H1 (cell line): ENCODE results near the gene PHACTR2. TPM values are rescaled to one million over a fixed set of nuclear protein-coding genes. Genes with fewer than 3 reads are reported as not detected.

Experiments
- CTCF ChIA-PET: fragments of 300-600 bp; sonication (Branson Sonifier 250); formaldehyde crosslinking; loops from one replicate; lab custom pipeline; 2021; ENCODE audit not compliant: partially characterized antibody; lab: Charles Lee
- POLR2A ChIA-PET: fragments of 300-600 bp; sonication (Branson Sonifier 250); formaldehyde crosslinking; loops from one replicate; lab custom pipeline; 2021; ENCODE audit warnings: inconsistent platforms; ENCODE audit not compliant: partially characterized antibody; lab: Charles Lee
- DNase-seq, 2 experiments: peaks; one replicate each; pipeline versions ENCODE4 v3.0.0 to v3.0.0-alpha.2; 2010 to 2022; ENCODE audit warnings: low spot score in 2 of 2, low read depth in 1 of 2, mixed read lengths in 1 of 2
- FAIRE-seq: peaks from 2 replicates; lab custom pipeline; 2011; peaks lifted over from hg19 to GRCh38; lab: Jason Lieb, UNC
- H2AFZ ChIP-seq: 2 replicates; pipeline ENCODE4 v1.8.1; 2012; ENCODE audit warnings: low read length, inconsistent platforms
- H2AK5ac ChIP-seq: 2 replicates; pipeline ENCODE4 v1.6.1; 2013; ENCODE audit warnings: low read depth, low read length
- H2BK120ac ChIP-seq: replicated peaks from 2 replicates; pipeline ENCODE3; 2013; ENCODE audit warnings: low read depth, low read length, inconsistent platforms
- H2BK12ac ChIP-seq: 2 replicates; pipeline ENCODE4 v1.6.1; 2013; ENCODE audit warnings: low read depth, low read length
- H2BK15ac ChIP-seq: 2 replicates; pipeline ENCODE4 v1.6.1; 2013; ENCODE audit warnings: low read length
- H2BK20ac ChIP-seq: 2 replicates; pipeline ENCODE4 v1.6.1; 2013; ENCODE audit warnings: low read length
- H2BK5ac ChIP-seq: 2 replicates; pipeline ENCODE4 v1.6.1; 2013; ENCODE audit warnings: low read depth, low read length
- H3K14ac ChIP-seq: 2 replicates; pipeline ENCODE4 v1.6.1; 2013; ENCODE audit warnings: inconsistent platforms; ENCODE audit not compliant: insufficient read length
- H3K18ac ChIP-seq: 2 replicates; pipeline ENCODE4 v1.6.1; 2013; ENCODE audit warnings: low read length; ENCODE audit errors: extremely low read depth
- H3K23ac ChIP-seq: 2 replicates; pipeline ENCODE4 v1.6.1; 2013; ENCODE audit warnings: inconsistent platforms; ENCODE audit not compliant: insufficient read length
- H3K23me2 ChIP-seq: 2 replicates; pipeline ENCODE4 v1.6.1; 2013; ENCODE audit warnings: low read depth, low read length
- H3K27ac ChIP-seq: 2 replicates; pipeline ENCODE4 v1.6.1; 2011; ENCODE audit warnings: low read depth, low read length, inconsistent platforms
- H3K27me3 ChIP-seq, 4 experiments: replicated peaks in 1 of 4; 1 replicate in 1 of 4; 2 replicates in 3 of 4; pipeline versions ENCODE4 v1.6.1 to v1.8.1; 2011 to 2013; ENCODE audit warnings: low read length in 3 of 4, mild to moderate bottlenecking in 3 of 4, inconsistent platforms in 2 of 4, mixed read lengths in 2 of 4, moderate library complexity in 1 of 4; ENCODE audit not compliant: control insufficient read depth in 3 of 4, insufficient read depth in 3 of 4; ENCODE audit errors: extremely low read depth in 1 of 4
- H3K36me3 ChIP-seq, 4 experiments: 2 replicates each; pipeline versions ENCODE4 v1.6.1 to v1.8.1; 2011 to 2013; ENCODE audit warnings: mild to moderate bottlenecking in 4 of 4, low read length in 3 of 4, moderate library complexity in 2 of 4, control low read depth in 1 of 4, inconsistent platforms in 1 of 4; ENCODE audit not compliant: insufficient read depth in 4 of 4, control insufficient read depth in 2 of 4
- H3K4ac ChIP-seq: replicated peaks from 2 replicates; pipeline ENCODE3; 2013; ENCODE audit warnings: low read length, low read depth, mixed read lengths, inconsistent platforms; ENCODE audit not compliant: insufficient read length
- H3K4me1 ChIP-seq, 4 experiments: replicated peaks in 1 of 4; 1 replicate in 1 of 4; 2 replicates in 3 of 4; pipeline versions ENCODE4 v1.6.1 to v1.8.1; 2011 to 2013; ENCODE audit warnings: low read length in 3 of 4, inconsistent platforms in 2 of 4, mixed read lengths in 1 of 4; ENCODE audit not compliant: insufficient read depth in 4 of 4, control insufficient read depth in 3 of 4
- H3K4me2 ChIP-seq, 2 experiments: 2 replicates each; pipeline versions ENCODE4 v1.6.1 to v1.8.1; 2011 to 2013; ENCODE audit warnings: low read depth in 2 of 2, low read length in 2 of 2, control low read depth in 1 of 2, inconsistent platforms in 1 of 2, mild to moderate bottlenecking in 1 of 2; ENCODE audit not compliant: insufficient read depth in 1 of 2
- H3K4me3 ChIP-seq, 4 experiments: fragments of 200-600, 300-600 bp in 1 of 4; sonication (generic), shearing (Covaris generic), sonication (Bioruptor Twin) in 1 of 4; 2 replicates each; pipeline versions ENCODE4 v1.5.1 to v1.8.1; 2011 to 2016; ENCODE audit warnings: low read length in 4 of 4, low read depth in 3 of 4, control low read depth in 2 of 4, inconsistent platforms in 2 of 4, mild to moderate bottlenecking in 2 of 4, mixed read lengths in 1 of 4, moderate library complexity in 1 of 4; ENCODE audit not compliant: insufficient read depth in 2 of 4; ENCODE audit errors: extremely low read depth in 1 of 4
- H3K56ac ChIP-seq: replicated peaks from 2 replicates; pipeline ENCODE3; 2013; ENCODE audit warnings: low read depth, mild to moderate bottlenecking, mixed read lengths, low read length, inconsistent platforms; ENCODE audit not compliant: insufficient read length
- H3K79me1 ChIP-seq: 2 replicates; pipeline ENCODE4 v1.6.1; 2013; ENCODE audit warnings: low read depth, low read length, control low read depth
- H3K79me2 ChIP-seq, 2 experiments: 2 replicates each; pipeline versions ENCODE4 v1.6.1 to v1.8.1; 2012 to 2013; ENCODE audit warnings: low read length in 2 of 2, mild to moderate bottlenecking in 2 of 2, inconsistent platforms in 1 of 2; ENCODE audit not compliant: insufficient read depth in 2 of 2, control insufficient read depth in 1 of 2
- H3K9ac ChIP-seq, 4 experiments: replicated peaks in 1 of 4; 1 replicate in 1 of 4; 2 replicates in 3 of 4; pipeline versions ENCODE4 v1.6.1 to v1.8.1; 2011 to 2013; ENCODE audit warnings: low read depth in 3 of 4, low read length in 3 of 4, control low read depth in 2 of 4, mild to moderate bottlenecking in 2 of 4, moderate library complexity in 2 of 4, inconsistent platforms in 1 of 4; ENCODE audit errors: extremely low read depth in 1 of 4
- H3K9me3 ChIP-seq, 2 experiments: 2 replicates each; pipeline versions ENCODE4 v1.6.1 to v1.8.1; 2012 to 2013; ENCODE audit warnings: mild to moderate bottlenecking in 2 of 2, moderate library complexity in 2 of 2, control low read depth in 1 of 2, inconsistent platforms in 1 of 2, low read depth in 1 of 2, low read length in 1 of 2, mixed read lengths in 1 of 2; ENCODE audit not compliant: insufficient read depth in 2 of 2
- H4K20me1 ChIP-seq, 2 experiments: replicated peaks in 1 of 2; 2 replicates each; pipeline versions ENCODE3 to v1.8.1; 2011 to 2013; ENCODE audit warnings: inconsistent platforms in 2 of 2, low read length in 2 of 2, mild to moderate bottlenecking in 1 of 2; ENCODE audit not compliant: insufficient read depth in 2 of 2, control insufficient read depth in 1 of 2
- H4K5ac ChIP-seq: 2 replicates; pipeline ENCODE4 v1.6.1; 2013; ENCODE audit warnings: low read length, low read depth, mixed read lengths, inconsistent platforms; ENCODE audit not compliant: insufficient read length
- H4K8ac ChIP-seq: 2 replicates; pipeline ENCODE4 v1.8.0; 2013; ENCODE audit warnings: mild to moderate bottlenecking, moderate library complexity, low read length, inconsistent platforms; ENCODE audit not compliant: insufficient read depth; ENCODE audit errors: extremely low read depth
- H4K91ac ChIP-seq: replicated peaks from 2 replicates; pipeline ENCODE3; 2013; ENCODE audit warnings: low read length, mixed read lengths, inconsistent platforms; ENCODE audit not compliant: insufficient read length
- CBX8 ChIP-seq: fragments of 300-800, 300-1000 bp; sonication (generic); IDR thresholded peaks from 2 replicates; pipeline ENCODE4 v1.7.1; 2016; ENCODE audit warnings: low read depth, low read length, borderline replicate concordance
- CTBP2 ChIP-seq: IDR thresholded peaks from 2 replicates; pipeline ENCODE4 v1.7.0; 2011; ENCODE audit warnings: borderline replicate concordance, mild to moderate bottlenecking, moderate library complexity, mixed read lengths, low read length; ENCODE audit not compliant: insufficient read depth, insufficient read length
- GABPA ChIP-seq: IDR thresholded peaks from 2 replicates; pipeline ENCODE4 v1.6.1; 2011; ENCODE audit warnings: mild to moderate bottlenecking, low read length, moderate library complexity, borderline replicate concordance; ENCODE audit not compliant: insufficient read depth
- HDAC2 ChIP-seq, 2 experiments: fragments of 300-600 bp in 1 of 2; sonication (generic) in 1 of 2; IDR thresholded peaks; 2 replicates each; pipeline ENCODE4 v1.6.1; 2011 to 2012; ENCODE audit warnings: low read depth in 2 of 2, low read length in 2 of 2, mild to moderate bottlenecking in 2 of 2, moderate library complexity in 2 of 2, borderline replicate concordance in 1 of 2, inconsistent platforms in 1 of 2
- JUN ChIP-seq: IDR thresholded peaks from 2 replicates; pipeline ENCODE4 v1.6.1; 2011; ENCODE audit warnings: low read depth, mild to moderate bottlenecking, improper control_type of control experiment, low read length
- KDM1A ChIP-seq: fragments of 200-600, 300-600 bp; sonication (generic); IDR thresholded peaks from 2 replicates; pipeline ENCODE4 v1.7.1; 2016; ENCODE audit warnings: mild to moderate bottlenecking, low read length, borderline replicate concordance
- NANOG ChIP-seq: IDR thresholded peaks from 2 replicates; pipeline ENCODE4 v1.6.1; 2011; ENCODE audit warnings: low read length, low read depth, mild to moderate bottlenecking, inconsistent platforms; ENCODE audit not compliant: insufficient read depth, poor library complexity, severe bottlenecking
- RXRA ChIP-seq: IDR thresholded peaks from 2 replicates; pipeline ENCODE4 v1.6.1; 2011; ENCODE audit warnings: low read depth, mild to moderate bottlenecking, low read length, moderate library complexity; ENCODE audit not compliant: insufficient read depth
- SP1 ChIP-seq: IDR thresholded peaks from 2 replicates; pipeline ENCODE4 v1.6.1; 2011; ENCODE audit warnings: low read depth, low read length
- SUZ12 ChIP-seq: fragments of 200-600 bp; sonication (generic); IDR thresholded peaks from 2 replicates; pipeline ENCODE4 v1.6.1; 2012; ENCODE audit warnings: mild to moderate bottlenecking, inconsistent platforms, low read length, moderate library complexity, mixed read lengths
- USF2 ChIP-seq: IDR thresholded peaks from 2 replicates; pipeline ENCODE4 v1.6.1; 2011; ENCODE audit warnings: low read length, improper control_type of control experiment
- ZNF274 ChIP-seq: IDR thresholded peaks from 2 replicates; pipeline ENCODE4 v1.7.0; 2012; ENCODE audit warnings: low read length, borderline replicate concordance; ENCODE audit errors: extremely low read depth
- WGBS, 2 experiments: shearing (Covaris generic) in 1 of 2; methylation state at CpG; one replicate each; pipeline versions ENCODE4 v1.1.6 to v1.1.7; 2013 to 2015; ENCODE audit warnings: low lambda C conversion rate in 2 of 2, mixed read lengths in 2 of 2, inconsistent platforms in 1 of 2, low coverage in 1 of 2, missing lambda C conversion rate in 1 of 2; ENCODE audit not compliant: insufficient replicate concordance in 2 of 2, insufficient coverage in 1 of 2, insufficient read length in 1 of 2; ENCODE audit errors: extremely low coverage in 1 of 2, missing lambda C conversion rate in 1 of 2; 5-methylcytosine and 5-hydroxymethylcytosine counted together
- polyA plus RNA-seq, 7 experiments: library from polyadenylated mRNA; depleted of rRNA in 3 of 7; stranded (reverse) in 5 of 7; unstranded in 2 of 7; fragments of >200 nt in 5 of 7; fragments of 200-250 nt in 2 of 7; gene quantifications; 1 replicate in 5 of 7; 2 replicates in 1 of 7; 4 replicates in 1 of 7; pipeline versions ENCODE4 v1.2.1 to v1.2.3, GENCODE V29; 2011 to 2013; ENCODE audit warnings: missing spikeins in 2 of 7, mixed read lengths in 2 of 7
- total RNA-seq: library from RNA; stranded (reverse); fragmentation: NEBNext Ultra II Directional; extraction: Animal tissue kit (Norgen Biotek cat#: 25700); gene quantifications from 2 replicates; pipeline ENCODE4 v1.2.1, GENCODE V29; 2021

The PHACTR2 gene
- total and polyA plus RNA-seq, 2 of the 8 experiments (the other 6 are each of a cell fraction or from before 2014, with no cell fraction given): 16.9 to 131 TPM

- no peak for DNase-seq
- no peak for FAIRE-seq
- no peak overlapping the region for H3K56ac ChIP-seq
- no peak overlapping the region for H4K8ac ChIP-seq
- H3K4me2 ChIP-seq: no peak overlapping the region
- no peak overlapping the region for H4K5ac ChIP-seq
- no peaks in the 10 kb centered on the region for H4K20me1 ChIP-seq
- 90% methylated on average over 1 of the region's 1 CpG; no CpG with 5 or more reads in 1 of the 2 experiments for WGBS, 2 experiments
- no peaks in the 10 kb centered on the region for H3K23me2 ChIP-seq
- peaks cover 0 to 12% (median 5%) of the 10 kb centered on the region in 4 experiments; a peak in 3 of 7 replicates for H3K4me1 ChIP-seq
- H2BK15ac ChIP-seq: no peak overlapping the region
- peaks cover 0 to 5% (median 2%) of the 10 kb centered on the region in 4 experiments; a peak in 2 of 8 replicates for H3K36me3 ChIP-seq
- H2AK5ac ChIP-seq: no peak overlapping the region
- no peak overlapping the region for H2BK120ac ChIP-seq
- H3K23ac ChIP-seq: no peak overlapping the region
- H3K27ac ChIP-seq: no peak overlapping the region
- no peak overlapping the region for H2AFZ ChIP-seq
- no peak overlapping the region for H4K91ac ChIP-seq
- no peak overlapping the region for H3K4ac ChIP-seq
- no peak overlapping the region for H3K9ac ChIP-seq
- H3K18ac ChIP-seq: no peak overlapping the region
- H2BK12ac ChIP-seq: no peak overlapping the region
- H2BK20ac ChIP-seq: no peak overlapping the region
- peaks cover 17 to 99% of the 10 kb centered on the region in 2 experiments for H3K79me2 ChIP-seq
- no peak overlapping the region for H2BK5ac ChIP-seq
- H3K79me1 ChIP-seq: peaks cover 4% of the 10 kb centered on the region; the same call in 1 of the 2 replicates
- H3K27me3 ChIP-seq: no peaks in the 10 kb centered on the region
- ChIA-PET CTCF (no interaction called here), POLR2A (no interaction called here)
- H3K4me3 ChIP-seq: no peak overlapping the region
- peaks cover 4 to 5% of the 10 kb centered on the region in 2 experiments; a peak in 2 of 4 replicates for H3K9me3 ChIP-seq
- H3K14ac ChIP-seq: no peak overlapping the region
- TF ChIP-seq GABPA (no peak), USF2 (no peak), KDM1A (no peak), SP1 (no peak), NANOG (no peak), HDAC2 (IDR thresholded peaks at IDR 0.05; ENCODE audit: borderline replicate concordance in 1 of 2, low read depth in 2 of 2, low read length in 2 of 2) (no peak), RXRA (no peak), CTBP2 (no peak), JUN (no peak), ZNF274 (no peak), SUZ12 (no peak), CBX8 (no peak)
Observed at GRCh38 chr6:143684486-143684885, 6.7 kb downstream of the PHACTR2 start.
